ENCODE measurements around the gene RHOV.
"Not testable (repeated sequence)": the region's sequence is repeated elsewhere in the genome, so short reads cannot be mapped to it uniquely, and the experiment has no call there.

The RHOV gene

GRCh38 chr15:40871749-40872617 lies 2.1 kb downstream of the RHOV start:
- DNase-seq, result no peak

- no peak for DNase-seq
Observed at GRCh38 chr15:40870716-40871115, 3.3 kb downstream of the RHOV start.

- no peak for DNase-seq
Observed at GRCh38 chr15:40869686-40870085, 4.3 kb downstream of the RHOV start.

- no peak for DNase-seq
Observed at GRCh38 chr15:40867199-40867598, 6.8 kb downstream of the RHOV start.

- DNase-seq, result no peak
Observed at GRCh38 chr15:40863660-40864270, 10.3 kb downstream of the RHOV start.

GRCh38 chr15:40861147-40861546 lies 12.9 kb downstream of the RHOV start:
- DNase-seq, result not testable (repeated sequence)

- DNase-seq, result peak; percentile 24
Observed at GRCh38 chr15:40859206-40859851, 14.7 kb downstream of the RHOV start.

- DNase-seq, result no peak
Observed at GRCh38 chr15:40858706-40859105, 15.3 kb downstream of the RHOV start.

- DNase-seq, result no peak
Observed at GRCh38 chr15:40857601-40858341, 16.3 kb downstream of the RHOV start.

- DNase-seq, result no peak
Observed at GRCh38 chr15:40856746-40857145, 17.3 kb downstream of the RHOV start.

GRCh38 chr15:40855706-40856234 lies 18.3 kb downstream of the RHOV start:
- no peak for DNase-seq

- no peak for DNase-seq
Observed at GRCh38 chr15:40854161-40854560, 19.9 kb downstream of the RHOV start.

- no peak for DNase-seq
Observed at GRCh38 chr15:40853241-40853890, 20.7 kb downstream of the RHOV start.

GRCh38 chr15:40852529-40852928 lies 21.5 kb downstream of the RHOV start:
- DNase-seq, result no peak

GRCh38 chr15:40850576-40851112 lies 23.4 kb downstream of the RHOV start:
- no peak for DNase-seq

- DNase-seq, result no peak
Observed at GRCh38 chr15:40847223-40847961, 26.6 kb downstream of the RHOV start.

GRCh38 chr15:40846841-40847222 lies 27.2 kb downstream of the RHOV start:
- no peak for DNase-seq

GRCh38 chr15:40845511-40846284 lies 28.3 kb downstream of the RHOV start:
- DNase-seq, result no peak

- DNase-seq, result no peak
Observed at GRCh38 chr15:40845036-40845435, 29.0 kb downstream of the RHOV start.

GRCh38 chr15:40844696-40845030 lies 29.4 kb downstream of the RHOV start:
- no peak for DNase-seq
